ENCODE data around the gene ACSS2.

Gene ACSS2

GRCh38 chr20:34915749-34916455 lies 39.5 kb downstream of the ACSS2 start:
- peak; percentile 17 for DNase-seq

- no peak for DNase-seq
These were observed 40.5 kb downstream of the ACSS2 start for GRCh38 chr20:34916774-34917354.

- no peak for DNase-seq
These were observed 43.6 kb downstream of the ACSS2 start for GRCh38 chr20:34920055-34920454.

- no peak for DNase-seq
These were observed 45.0 kb downstream of the ACSS2 start for GRCh38 chr20:34921436-34921835.

GRCh38 chr20:34922654-34923381 lies 46.4 kb downstream of the ACSS2 start:
- no peak for DNase-seq

- DNase-seq: no peak
These were observed 47.0 kb downstream of the ACSS2 start for GRCh38 chr20:34923414-34923813.

- no peak for DNase-seq
These were observed 48.9 kb downstream of the ACSS2 start for GRCh38 chr20:34925341-34925740.

- DNase-seq: no peak
These were observed 49.6 kb downstream of the ACSS2 start for GRCh38 chr20:34925981-34926380.

GRCh38 chr20:34926581-34926980 lies 50.2 kb downstream of the ACSS2 start:
- no peak for DNase-seq

GRCh38 chr20:34927736-34928135 lies 51.3 kb downstream of the ACSS2 start:
- DNase-seq: no peak

GRCh38 chr20:34928411-34928810 lies 52.0 kb downstream of the ACSS2 start:
- no peak for DNase-seq

GRCh38 chr20:34931771-34932170 lies 55.4 kb downstream of the ACSS2 start:
- no peak for DNase-seq

- DNase-seq: peak; percentile 86
These were observed 62.2 kb downstream of the ACSS2 start for GRCh38 chr20:34938466-34939163.

GRCh38 chr20:34940081-34940481 lies 63.7 kb downstream of the ACSS2 start:
- DNase-seq: no peak

GRCh38 chr20:34941226-34941625 lies 64.8 kb downstream of the ACSS2 start:
- no peak for DNase-seq

- DNase-seq: no peak
These were observed 65.9 kb downstream of the ACSS2 start for GRCh38 chr20:34942301-34942700.

- no peak for DNase-seq
These were observed 67.6 kb downstream of the ACSS2 start for GRCh38 chr20:34943808-34944567.

GRCh38 chr20:34945315-34946077 lies 69.1 kb downstream of the ACSS2 start:
- no peak for DNase-seq

GRCh38 chr20:34946661-34947060 lies 70.2 kb downstream of the ACSS2 start:
- DNase-seq: no peak

- no peak for DNase-seq
These were observed 70.9 kb downstream of the ACSS2 start for GRCh38 chr20:34947336-34947735.

- no peak for DNase-seq
These were observed 71.6 kb downstream of the ACSS2 start for GRCh38 chr20:34948030-34948429.

GRCh38 chr20:34949120-34949519 lies 72.7 kb downstream of the ACSS2 start:
- DNase-seq: no peak

All from OCI-M1 (cell line).